Amniotic stem cell (primary cell): ENCODE measurements around the gene ORC2.

Experiments used
- DNase-seq: peaks from one replicate; lab custom pipeline; 2025; lab: John Stamatoyannopoulos, UW

Gene ORC2

DNA sequence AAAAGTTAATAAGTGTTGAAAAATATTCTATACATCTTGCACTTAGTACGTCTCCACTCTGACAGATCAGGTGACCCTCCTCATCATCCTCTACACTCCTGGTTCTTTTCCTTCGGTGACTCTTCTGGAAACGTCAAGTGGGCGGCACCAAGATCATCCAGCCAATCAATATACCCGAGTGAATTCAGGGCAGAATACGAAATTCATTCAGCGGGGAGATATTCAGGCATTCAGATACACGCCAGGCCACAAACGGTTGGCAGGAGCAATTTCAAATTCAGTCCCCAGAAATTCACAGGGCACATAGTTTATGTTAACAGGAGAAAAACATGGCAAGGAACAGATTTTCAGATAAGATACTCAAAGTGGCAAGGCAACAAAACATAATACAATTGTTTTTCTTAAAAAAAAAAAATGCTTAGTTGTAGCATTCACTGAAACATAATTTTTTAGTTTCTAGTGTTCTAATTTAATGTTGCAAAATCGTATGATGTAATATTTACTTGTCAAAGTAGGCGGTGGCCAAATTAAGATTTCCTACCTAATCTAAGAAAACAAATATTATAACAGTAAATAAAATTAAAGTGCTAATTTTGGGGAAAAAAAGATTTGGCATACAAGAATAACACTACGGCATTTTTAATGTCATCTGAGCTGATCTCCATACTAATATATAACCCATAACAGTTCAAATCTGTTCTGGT lies 103.2 kb downstream of the ORC2 start:
- no peak for DNase-seq
